IMR-90 (cell line): ENCODE results near the gene ARHGEF33.

Source experiments
- CTCF ChIP-seq: conservative IDR thresholded peaks from 2 replicates; pipeline ENCODE4 v1.5.1; 2012; ENCODE audit warnings: mild to moderate bottlenecking, low read depth, low read length, improper control_type of control experiment
- MAZ ChIP-seq: IDR thresholded peaks from 2 replicates; pipeline ENCODE4 v1.6.1; 2012; ENCODE audit warnings: low read depth, mild to moderate bottlenecking, low read length, improper control_type of control experiment, moderate library complexity, borderline replicate concordance

GRCh38 chr2:38905251-38905650 lies 15.6 kb downstream of the ARHGEF33 start:
- TF ChIP-seq MAZ = no peak
- no peak for TF ChIP-seq CTCF
